GM06990 (cell line): ENCODE measurements around the gene TXLNA.

Experiments used
- DNase-seq: peaks from one replicate; pipeline ENCODE4 v3.0.0-alpha.2; 2011; ENCODE audit not compliant: insufficient read length; ENCODE audit errors: extremely low read depth
- H3K27me3 ChIP-seq: replicated peaks from 2 replicates; pipeline ENCODE4 v1.6.0; 2011; ENCODE audit warnings: low read length; ENCODE audit not compliant: control insufficient read depth, insufficient read depth
- H3K36me3 ChIP-seq: 2 replicates; pipeline ENCODE4 v1.5.1; 2011; ENCODE audit warnings: low read length; ENCODE audit not compliant: control insufficient read depth, insufficient read depth
- H3K4me3 ChIP-seq: replicated peaks from 2 replicates; pipeline ENCODE4 v1.5.1; 2011; ENCODE audit warnings: low read depth, mild to moderate bottlenecking, control low read depth, low read length
- CTCF ChIP-seq: IDR thresholded peaks from 2 replicates; pipeline ENCODE4 v1.5.1; 2011; ENCODE audit warnings: low read length, control low read depth, mild to moderate bottlenecking, inconsistent platforms; ENCODE audit not compliant: insufficient read depth, poor library complexity, severe bottlenecking

The TXLNA gene

GRCh38 chr1:32200226-32201010 lies 20.9 kb downstream of the TXLNA start, which contains the start of gene CCDC28B:
Gene CCDC28B, plus strand, starts transcription at chr1:32200595. Its CDS starts 1,341 bp downstream, at chr1:32201936.
- DNase-seq: peak; percentile 71
- Histone ChIP-seq H3K4me3 (peak within 1 kb of the TSS; percentile 68), H3K27me3 (no peaks in the 10 kb centered on the region), H3K36me3 (peaks cover 22% of the 10 kb centered on the region)
- TF ChIP-seq CTCF: no peak

GRCh38 chr1:32201011-32201855 lies 21.8 kb downstream of the TXLNA start:
- Histone ChIP-seq H3K27me3 (no peaks in the 10 kb centered on the region), H3K4me3 (peak overlapping the region; percentile 68), H3K36me3 (peaks cover 15% of the 10 kb centered on the region)
- peak; percentile 18 for TF ChIP-seq CTCF
- DNase-seq: peak; percentile 77

- no peaks in the 10 kb centered on the region for H3K27me3 ChIP-seq
- TF ChIP-seq CTCF: no peak
- no peak overlapping the region for H3K4me3 ChIP-seq
- peaks cover 8% of the 10 kb centered on the region for H3K36me3 ChIP-seq
- DNase-seq: no peak
Measured at GRCh38 chr1:32204943-32205361, 25.5 kb downstream of the TXLNA start.

- Histone ChIP-seq H3K36me3 (peaks cover 8% of the 10 kb centered on the region), H3K4me3 (peak within 1 kb of the TSS; percentile 79), H3K27me3 (no peaks in the 10 kb centered on the region)
- peak; percentile 87 for DNase-seq
- TF ChIP-seq CTCF: no peak
Measured at GRCh38 chr1:32205401-32206370, 26.2 kb downstream of the TXLNA start, which contains the start of gene IQCC. Gene IQCC, plus strand, starts transcription at chr1:32205671. Its CDS starts 11 bp downstream, at chr1:32205682.

- H3K36me3 ChIP-seq: peaks cover 9% of the 10 kb centered on the region
- no peak overlapping the region for H3K4me3 ChIP-seq
- no peak for TF ChIP-seq CTCF
- DNase-seq: no peak
- no peaks in the 10 kb centered on the region for H3K27me3 ChIP-seq
Measured at GRCh38 chr1:32208469-32208868, 29.0 kb downstream of the TXLNA start.
